Esophagus squamous epithelium (tissue), 5 donors: Measurements from ENCODE around the gene CRYBG1. TPM values are rescaled to one million over a fixed set of nuclear protein-coding genes. Genes with fewer than 3 reads are reported as not detected.

Experiments
- DNase-seq: peaks from one replicate; lab custom pipeline; 2025; lab: John Stamatoyannopoulos, UW
- H3K27ac ChIP-seq, 4 donors: fragments of 200-600 bp; sonication (generic); one replicate each; pipeline ENCODE4 v1.5.1; 2016 to 2019; ENCODE audit warnings: mild to moderate bottlenecking in 1 of 4
- H3K27me3 ChIP-seq, 4 donors: fragments of 200-600 bp; sonication (generic); 1 replicate in 3 of 4; 2 replicates in 1 of 4; pipeline versions ENCODE4 v1.5.1 to v1.6.0; 2017 to 2021; ENCODE audit warnings: antibody characterized with exemption in 1 of 4
- H3K36me3 ChIP-seq, 3 donors: fragments of 200-600 bp; sonication (generic); one replicate each; pipeline ENCODE4 v1.5.1; 2016 to 2019
- H3K4me1 ChIP-seq, 3 donors: fragments of 200-600 bp; sonication (generic); one replicate each; pipeline ENCODE4 v1.5.1; 2017 to 2019
- H3K4me3 ChIP-seq, 4 donors: fragments of 200-600 bp; sonication (generic); 1 replicate in 3 of 4; 2 replicates in 1 of 4; pipeline ENCODE4 v1.5.1; 2016 to 2019; ENCODE audit warnings: mild to moderate bottlenecking in 2 of 4, moderate library complexity in 1 of 4
- H3K9me3 ChIP-seq, 3 donors: fragments of 200-600 bp; sonication (generic); one replicate each; pipeline ENCODE4 v1.5.1; 2016 to 2019
- CTCF ChIP-seq, 6 experiments: fragments of 450-650 bp in 4 of 6; fragments of 200-600 bp in 2 of 6; sonication (generic) in 2 of 6; IDR thresholded peaks; one replicate each; pipeline ENCODE4 v1.5.1; 2016 to 2019; ENCODE audit warnings: antibody characterized with exemption in 6 of 6, mild to moderate bottlenecking in 4 of 6, moderate library complexity in 4 of 6
- POLR2A ChIP-seq, 4 donors: fragments of 450-650 bp; IDR thresholded peaks; one replicate each; pipeline ENCODE4 v1.6.1; 2017; ENCODE audit warnings: antibody characterized with exemption in 4 of 4, mild to moderate bottlenecking in 4 of 4, moderate library complexity in 3 of 4
- WGBS, 2 donors: methylation state at CpG; one replicate each; pipeline ENCODE4 v1.1.5; 2018; 5-methylcytosine and 5-hydroxymethylcytosine counted together
- intact Hi-C: fragments of 100-400 bp; cut with DNase I; formaldehyde crosslinking; loops from one replicate; pipeline ENCODE4 v1.15.0; 2022
- total RNA-seq, 4 donors: library from RNA; depleted of rRNA; stranded (reverse); fragments of >200 nt; gene quantifications; one replicate each; pipeline ENCODE4 v1.1.0, GENCODE V29; 2016
- donor health status: DM: yes; HTN: yes; CAD: no.

Gene CRYBG1
- total RNA-seq, 4 donors from 2014 or later: 119 to 185 (median 153) TPM

GRCh38 chr6:106334646-106335448 lies 25.7 kb upstream of the CRYBG1 start:
- no peak for DNase-seq
- TF ChIP-seq CTCF (IDR thresholded peaks at IDR 0.05): peak; percentile 43 to 71 (median 61)
- no peak for TF ChIP-seq POLR2A (IDR thresholded peaks at IDR 0.05)
- WGBS, 2 donors: 16 to 19% methylated on average over 5 of the region's 5 CpGs
- Histone ChIP-seq H3K36me3 (no peaks in the 10 kb centered on the region), H3K4me3 (no peak overlapping the region), H3K27me3 (peaks cover 0 to 26% (median 0%) of the 10 kb centered on the region in 4 donors), H3K27ac (no peak overlapping the region), H3K9me3 (no peaks in the 10 kb centered on the region), H3K4me1 (peaks cover 0 to 8% (median 4%) of the 10 kb centered on the region in 3 donors)
- intact Hi-C loops: loop anchor here (5.0 kb wide), 1 partner anchor 642 kb away; no protein-coding TSS in a partner anchor

- WGBS, 2 donors: 10 to 17% methylated on average over 9 of the region's 9 CpGs
- Histone ChIP-seq H3K4me3 (peak overlapping the region in 1 of 4 donors; percentile 30), H3K36me3 (no peaks in the 10 kb centered on the region), H3K4me1 (peaks cover 0 to 26% (median 4%) of the 10 kb centered on the region in 3 donors), H3K9me3 (no peaks in the 10 kb centered on the region), H3K27ac (peak overlapping the region in 2 of 4 donors; percentile 63 to 71), H3K27me3 (no peaks in the 10 kb centered on the region)
- no peak for DNase-seq
- intact Hi-C loops: loop anchor here (5.0 kb wide), 1 partner anchor 638 kb away; no protein-coding TSS in a partner anchor
- TF ChIP-seq CTCF (IDR thresholded peaks at IDR 0.05): peak; percentile 53 to 85 (median 68)
- TF ChIP-seq POLR2A (IDR thresholded peaks at IDR 0.05): no peak
These were observed 21.0 kb upstream of the CRYBG1 start for GRCh38 chr6:106339334-106340029.

GRCh38 chr6:106347219-106347618 lies 13.3 kb upstream of the CRYBG1 start:
- H3K36me3 ChIP-seq: no peaks in the 10 kb centered on the region
- no peak overlapping the region for H3K4me3 ChIP-seq
- intact Hi-C loops: no loop called here
- 70 to 77% methylated on average over 1 of the region's 1 CpG for WGBS, 2 donors
- peaks cover 0 to 22% (median 0%) of the 10 kb centered on the region in 3 donors for H3K4me1 ChIP-seq
- H3K27ac ChIP-seq: no peak overlapping the region
- no peaks in the 10 kb centered on the region for H3K9me3 ChIP-seq
- peaks cover 0 to 7% (median 0%) of the 10 kb centered on the region in 4 donors for H3K27me3 ChIP-seq
- no peak for DNase-seq
- TF ChIP-seq POLR2A (IDR thresholded peaks at IDR 0.05): no peak
- TF ChIP-seq CTCF (IDR thresholded peaks at IDR 0.05): no peak

GRCh38 chr6:106356378-106356777 lies 4.1 kb upstream of the CRYBG1 start:
- intact Hi-C loops: no loop called here
- 59 to 67% methylated on average over 1 of the region's 1 CpG for WGBS, 2 donors
- Histone ChIP-seq H3K4me1 (peaks cover 0 to 16% (median 8%) of the 10 kb centered on the region in 3 donors), H3K27ac (peak overlapping the region in 1 of 4 donors; percentile 4), H3K4me3 (no peak overlapping the region), H3K9me3 (no peaks in the 10 kb centered on the region), H3K36me3 (no peaks in the 10 kb centered on the region), H3K27me3 (peaks cover 0 to 69% (median 0%) of the 10 kb centered on the region in 4 donors)
- no peak for DNase-seq
- TF ChIP-seq POLR2A (IDR thresholded peaks at IDR 0.05): no peak
- no peak for TF ChIP-seq CTCF (IDR thresholded peaks at IDR 0.05)
